IMR-90 (cell line): ENCODE data around the gene ETF1. TPM values are rescaled to one million over a fixed set of nuclear protein-coding genes. Genes with fewer than 3 reads are reported as not detected.

Source experiments
- ATAC-seq: fragments of 200-7000 bp; cut with Tn5 transposase; 2 replicates; pipeline ENCODE4 v1.9.1; 2020; ENCODE audit warnings: low read depth, mild to moderate bottlenecking, moderate library complexity
- BruUV-seq: library from RNA; stranded (reverse); fragments of 400-500 nt; replicated peaks from 2 replicates; lab custom pipeline; 2021; lab: Mats Ljungman, UMichigan
- CTCF ChIA-PET: fragments of 300-600 bp; formaldehyde crosslinking; extraction: SDS; loops from one replicate; lab custom pipeline; 2021; ENCODE audit warnings: antibody characterized with exemption; lab: Yijun Ruan, JAX
- POLR2A ChIA-PET: fragments of 300-600 bp; sonication (Branson Sonifier 250); formaldehyde crosslinking; loops from one replicate; lab custom pipeline; 2022; ENCODE audit warnings: antibody characterized with exemption; ENCODE audit not compliant: unreplicated experiment; lab: Charles Lee
- DNase-seq: peaks from one replicate; pipeline ENCODE4 v3.0.0; 2013
- H2AFZ ChIP-seq: replicated peaks from 2 replicates; pipeline ENCODE3; 2013; ENCODE audit warnings: low read length, mild to moderate bottlenecking; ENCODE audit not compliant: poor library complexity
- H2AK5ac ChIP-seq: 2 replicates; pipeline ENCODE4 v1.6.1; 2013; ENCODE audit warnings: low read depth, low read length, inconsistent platforms
- H2AK9ac ChIP-seq: replicated peaks from 2 replicates; pipeline ENCODE3; 2013; ENCODE audit warnings: mild to moderate bottlenecking, low read depth, low read length, moderate library complexity; ENCODE audit not compliant: poor library complexity
- H2BK120ac ChIP-seq: 2 replicates; pipeline ENCODE4 v1.6.1; 2013; ENCODE audit warnings: low read depth, low read length, inconsistent platforms
- H2BK15ac ChIP-seq: 3 replicates; pipeline ENCODE4 v1.6.1; 2013; ENCODE audit warnings: low read depth, low read length, inconsistent platforms
- H2BK20ac ChIP-seq: 2 replicates; pipeline ENCODE4 v1.6.1; 2013; ENCODE audit warnings: low read depth, mild to moderate bottlenecking, inconsistent platforms, low read length, moderate library complexity
- H2BK5ac ChIP-seq: 2 replicates; pipeline ENCODE4 v1.6.1; 2013; ENCODE audit warnings: mild to moderate bottlenecking, low read depth, low read length, inconsistent platforms; ENCODE audit not compliant: poor library complexity, severe bottlenecking
- H3K14ac ChIP-seq: replicated peaks from 2 replicates; pipeline ENCODE4 v1.6.1; 2013; ENCODE audit warnings: low read depth, low read length, inconsistent platforms
- H3K18ac ChIP-seq: 2 replicates; pipeline ENCODE4 v1.6.1; 2013; ENCODE audit warnings: low read depth, low read length, control low read depth
- H3K23ac ChIP-seq: 2 replicates; pipeline ENCODE4 v1.6.1; 2013; ENCODE audit warnings: low read depth, low read length, inconsistent platforms
- H3K27ac ChIP-seq: 2 replicates; pipeline ENCODE4 v1.5.1; 2013; ENCODE audit warnings: mild to moderate bottlenecking, control low read depth, low read length; ENCODE audit not compliant: insufficient read depth
- H3K27me3 ChIP-seq: 2 replicates; pipeline ENCODE4 v1.6.1; 2013; ENCODE audit warnings: low read length; ENCODE audit not compliant: control insufficient read depth, insufficient read depth
- H3K36me3 ChIP-seq: 2 replicates; pipeline ENCODE4 v1.6.1; 2013; ENCODE audit warnings: low read length, mixed read lengths; ENCODE audit not compliant: control insufficient read depth, insufficient read depth
- H3K4ac ChIP-seq: 2 replicates; pipeline ENCODE4 v1.6.1; 2013; ENCODE audit warnings: low read depth, low read length, inconsistent platforms
- H3K4me1 ChIP-seq: 2 replicates; pipeline ENCODE4 v1.6.1; 2013; ENCODE audit warnings: low read length, mixed read lengths; ENCODE audit not compliant: control insufficient read depth, insufficient read depth
- H3K4me2 ChIP-seq: 2 replicates; pipeline ENCODE4 v1.6.1; 2013; ENCODE audit warnings: low read depth, mild to moderate bottlenecking, control low read depth, low read length, moderate library complexity
- H3K4me3 ChIP-seq: 2 replicates; pipeline ENCODE4 v1.5.1; 2013; ENCODE audit warnings: low read depth, mild to moderate bottlenecking, control low read depth, low read length, moderate library complexity; ENCODE audit not compliant: insufficient read depth
- H3K56ac ChIP-seq: 2 replicates; pipeline ENCODE4 v1.6.1; 2013; ENCODE audit warnings: low read length, inconsistent platforms; ENCODE audit not compliant: insufficient read depth; ENCODE audit errors: extremely low read depth
- H3K79me1 ChIP-seq, 2 experiments: 2 replicates each; pipeline ENCODE4 v1.6.1; 2013; ENCODE audit warnings: low read length in 2 of 2, inconsistent platforms in 1 of 2, low read depth in 1 of 2
- H3K9ac ChIP-seq: 2 replicates; pipeline ENCODE4 v1.6.1; 2013; ENCODE audit warnings: low read depth, low read length, control low read depth
- H3K9me1 ChIP-seq: 2 replicates; pipeline ENCODE4 v1.6.1; 2013; ENCODE audit warnings: low read length, inconsistent platforms; ENCODE audit not compliant: insufficient read depth
- H3K9me3 ChIP-seq: 2 replicates; pipeline ENCODE4 v1.6.1; 2013; ENCODE audit warnings: low read length; ENCODE audit not compliant: control insufficient read depth, insufficient read depth
- H4K20me1 ChIP-seq: 2 replicates; pipeline ENCODE4 v1.6.1; 2013; ENCODE audit warnings: low read length, inconsistent platforms; ENCODE audit not compliant: insufficient read depth
- H4K5ac ChIP-seq: 2 replicates; pipeline ENCODE4 v1.6.1; 2013; ENCODE audit warnings: mild to moderate bottlenecking, low read depth, low read length, control low read depth
- H4K8ac ChIP-seq, 2 experiments: 2 replicates each; pipeline ENCODE4 v1.6.1; 2013; ENCODE audit warnings: low read depth in 2 of 2, low read length in 2 of 2, control low read depth in 1 of 2, inconsistent platforms in 1 of 2
- H4K91ac ChIP-seq: 2 replicates; pipeline ENCODE4 v1.6.1; 2013; ENCODE audit warnings: low read depth, low read length, inconsistent platforms; ENCODE audit not compliant: insufficient read depth
- CHD1 ChIP-seq: IDR thresholded peaks from 2 replicates; pipeline ENCODE4 v1.6.1; 2012; ENCODE audit warnings: low read depth, low read length, improper control_type of control experiment
- FOS ChIP-seq: fragments of 150-350 bp; IDR thresholded peaks from 2 replicates; pipeline ENCODE4 v1.6.1; 2016; ENCODE audit warnings: low read depth, low read length
- MAFK ChIP-seq: IDR thresholded peaks from 2 replicates; pipeline ENCODE4 v1.6.1; 2012; ENCODE audit warnings: low read depth, low read length, improper control_type of control experiment
- MAZ ChIP-seq: IDR thresholded peaks from 2 replicates; pipeline ENCODE4 v1.6.1; 2012; ENCODE audit warnings: low read depth, mild to moderate bottlenecking, low read length, improper control_type of control experiment, moderate library complexity, borderline replicate concordance
- MXI1 ChIP-seq: IDR thresholded peaks from 2 replicates; pipeline ENCODE4 v1.6.1; 2012; ENCODE audit warnings: low read depth, mild to moderate bottlenecking, low read length, moderate library complexity, borderline replicate concordance
- NFE2L2 ChIP-seq: fragments of 150-350 bp; IDR thresholded peaks from 2 replicates; pipeline ENCODE4 v1.6.1; 2016; ENCODE audit warnings: low read depth, mild to moderate bottlenecking, low read length
- POLR2A ChIP-seq: IDR thresholded peaks from 2 replicates; pipeline ENCODE4 v1.6.1; 2012; ENCODE audit warnings: mild to moderate bottlenecking, low read depth, low read length
- RAD21 ChIP-seq: IDR thresholded peaks from 2 replicates; pipeline ENCODE4 v1.6.1; 2012; ENCODE audit warnings: low read length, improper control_type of control experiment
- SMC3 ChIP-seq: fragments of 150-350 bp; IDR thresholded peaks from 2 replicates; pipeline ENCODE4 v1.6.1; 2016; ENCODE audit warnings: low read depth, mild to moderate bottlenecking, antibody characterized with exemption, low read length, moderate library complexity
- WGBS, 2 experiments: methylation state at CpG; one replicate each; pipeline versions ENCODE4 v1.1.5 to v1.1.7; 2013; ENCODE audit warnings: missing lambda C conversion rate in 2 of 2; ENCODE audit not compliant: insufficient read length in 1 of 2; ENCODE audit errors: extremely low coverage in 2 of 2; 5-methylcytosine and 5-hydroxymethylcytosine counted together
- dilution Hi-C: fragments of 300-500 bp; cut with HindIII; formaldehyde crosslinking; loops from one replicate; pipeline ENCODE4 v1.14.3; 2018; ENCODE audit warnings: low sequenced_read_pairs; ENCODE audit not compliant: unreplicated experiment
- in situ Hi-C: fragments of 300-500 bp; cut with MboI; formaldehyde crosslinking; loops from 3 replicates; pipeline ENCODE4 v1.14.3; 2019; ENCODE audit warnings: low sequenced_read_pairs, inconsistent platforms, mixed read lengths
- intact Hi-C: fragments of 100-400 bp; cut with micrococcal nuclease; formaldehyde crosslinking; loops from 2 replicates; pipeline ENCODE4 v1.10.0; 2022
- polyA plus RNA-seq, 3 experiments: library from polyadenylated mRNA; depleted of rRNA; stranded (reverse); fragments of >200 nt; gene quantifications; 2 replicates each; pipeline ENCODE4 v1.2.3, GENCODE V29; 2012; ENCODE audit warnings: low replicate concordance in 1 of 3
- total RNA-seq: library from RNA; depleted of rRNA; stranded (reverse); fragments of >200 nt; gene quantifications from 2 replicates; pipeline ENCODE4 v1.2.3, GENCODE V29; 2012
- TF ChIP-seq, protein P1 (sequence below): conservative IDR thresholded peaks from 2 replicates; pipeline ENCODE4 v1.5.1; 2012; ENCODE audit warnings: mild to moderate bottlenecking, low read depth, low read length, improper control_type of control experiment
- TF ChIP-seq, protein P2 (sequence below): fragments of 150-350 bp; IDR thresholded peaks from 2 replicates; pipeline ENCODE4 v1.6.1; 2017; ENCODE audit warnings: mild to moderate bottlenecking, antibody characterized with exemption, low read length, low read depth

The ETF1 gene
- total and polyA plus RNA-seq, 2 of the 4 experiments (the other 2 are of a cell fraction), result 53.2 to 126 TPM

DNA sequence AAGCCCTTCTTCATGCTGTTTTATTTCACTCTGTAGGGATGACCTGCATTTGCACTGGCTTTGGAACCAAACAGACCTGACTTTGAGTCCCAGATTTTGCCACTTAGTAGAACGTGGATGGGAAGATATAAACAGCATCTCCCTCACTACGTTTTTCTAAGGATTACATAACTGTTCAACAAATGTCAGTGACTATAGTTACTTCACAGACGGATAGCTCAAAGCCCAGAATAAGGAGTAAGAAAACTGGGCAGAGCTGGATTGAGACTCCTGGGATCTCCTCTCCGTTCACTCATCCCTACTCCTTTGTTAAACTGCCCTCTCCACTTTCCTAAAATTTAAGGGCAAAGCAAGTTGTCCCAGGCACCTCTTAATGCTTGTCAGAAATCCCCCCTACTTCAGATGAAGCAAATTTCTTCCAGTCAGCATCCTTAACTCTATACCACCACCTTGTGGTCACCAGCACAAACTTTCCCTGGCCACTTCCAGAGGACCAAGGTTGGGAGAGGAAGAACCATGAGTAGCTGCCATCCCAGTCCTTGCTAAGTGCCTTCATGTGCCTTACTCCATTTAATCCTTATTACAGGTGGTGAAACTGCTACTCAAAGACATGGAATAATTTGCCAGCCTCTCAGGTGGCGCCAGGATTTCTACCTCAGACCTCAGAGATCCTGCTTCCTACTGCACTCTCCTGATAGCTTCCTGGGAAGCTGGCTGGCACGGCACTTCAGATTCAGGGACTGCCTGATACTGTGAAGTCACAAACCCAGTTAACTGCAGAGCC lies 39.4 kb downstream of the ETF1 start:
- intact Hi-C loops, result loop anchor here (1.0 kb wide), 1 partner anchor 53 kb away; no protein-coding TSS in a partner anchor
- H3K27ac ChIP-seq, result no peak overlapping the region
- POLR2A ChIA-PET, result interaction anchor here (1.6 kb wide), 1 partner anchor 25 kb away, joined by 3 read pairs; no protein-coding TSS in a partner anchor

More for the DNA sequence above, 39.4 kb downstream of the ETF1 start:
- CTCF ChIA-PET, result interaction anchor here (0.8 to 2.7 kb wide), 9 partner anchors 11 to 79 kb away, joined by 3 to 10 read pairs (median 3); partner anchors contain the start of genes EGR1 and ETF1
- H3K9me1 ChIP-seq, result no peaks in the 10 kb centered on the region; the same call in 1 of the 2 replicates
- BruUV-seq, result no TSS peak
- no peak overlapping the region for H3K4me3 ChIP-seq
- in situ Hi-C loops (no loop called here), dilution Hi-C loops (no loop called here)
- H4K8ac ChIP-seq, result no peak overlapping the region
- H3K4ac ChIP-seq, result no peak overlapping the region
- no peak overlapping the region for H3K14ac ChIP-seq
- 50% methylated on average over 2 of the region's 6 CpGs; no CpG with 5 or more reads in 1 of the 2 experiments for WGBS, 2 experiments
- peaks cover 11% of the 10 kb centered on the region for H3K36me3 ChIP-seq
- peaks cover 19% of the 10 kb centered on the region for H4K20me1 ChIP-seq
- H2BK120ac ChIP-seq, result no peak overlapping the region
- H3K9ac ChIP-seq, result no peak overlapping the region
- H2AFZ ChIP-seq, result no peak overlapping the region
- no peaks in the 10 kb centered on the region for H3K9me3 ChIP-seq
- ATAC-seq (peak; percentile 77), DNase-seq (peak; percentile 75)
- H2AK5ac ChIP-seq, result no peak overlapping the region
- H3K18ac ChIP-seq, result no peak overlapping the region
- no peak overlapping the region for H2AK9ac ChIP-seq
- no peak overlapping the region for H3K23ac ChIP-seq
- no peak overlapping the region for H4K5ac ChIP-seq
- TF ChIP-seq FOS (no peak), MXI1 (no peak), POLR2A (no peak), RAD21 (peak; percentile 76), MAZ (no peak), NFE2L2 (no peak), CHD1 (no peak), SMC3 (peak; percentile 60), MAFK (peak; percentile 55)
- TF ChIP-seq, protein P1, sequence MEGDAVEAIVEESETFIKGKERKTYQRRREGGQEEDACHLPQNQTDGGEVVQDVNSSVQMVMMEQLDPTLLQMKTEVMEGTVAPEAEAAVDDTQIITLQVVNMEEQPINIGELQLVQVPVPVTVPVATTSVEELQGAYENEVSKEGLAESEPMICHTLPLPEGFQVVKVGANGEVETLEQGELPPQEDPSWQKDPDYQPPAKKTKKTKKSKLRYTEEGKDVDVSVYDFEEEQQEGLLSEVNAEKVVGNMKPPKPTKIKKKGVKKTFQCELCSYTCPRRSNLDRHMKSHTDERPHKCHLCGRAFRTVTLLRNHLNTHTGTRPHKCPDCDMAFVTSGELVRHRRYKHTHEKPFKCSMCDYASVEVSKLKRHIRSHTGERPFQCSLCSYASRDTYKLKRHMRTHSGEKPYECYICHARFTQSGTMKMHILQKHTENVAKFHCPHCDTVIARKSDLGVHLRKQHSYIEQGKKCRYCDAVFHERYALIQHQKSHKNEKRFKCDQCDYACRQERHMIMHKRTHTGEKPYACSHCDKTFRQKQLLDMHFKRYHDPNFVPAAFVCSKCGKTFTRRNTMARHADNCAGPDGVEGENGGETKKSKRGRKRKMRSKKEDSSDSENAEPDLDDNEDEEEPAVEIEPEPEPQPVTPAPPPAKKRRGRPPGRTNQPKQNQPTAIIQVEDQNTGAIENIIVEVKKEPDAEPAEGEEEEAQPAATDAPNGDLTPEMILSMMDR, result peak; percentile 77
- TF ChIP-seq, protein P2, sequence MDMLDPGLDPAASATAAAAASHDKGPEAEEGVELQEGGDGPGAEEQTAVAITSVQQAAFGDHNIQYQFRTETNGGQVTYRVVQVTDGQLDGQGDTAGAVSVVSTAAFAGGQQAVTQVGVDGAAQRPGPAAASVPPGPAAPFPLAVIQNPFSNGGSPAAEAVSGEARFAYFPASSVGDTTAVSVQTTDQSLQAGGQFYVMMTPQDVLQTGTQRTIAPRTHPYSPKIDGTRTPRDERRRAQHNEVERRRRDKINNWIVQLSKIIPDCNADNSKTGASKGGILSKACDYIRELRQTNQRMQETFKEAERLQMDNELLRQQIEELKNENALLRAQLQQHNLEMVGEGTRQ, result no peak
- no peak overlapping the region for H3K4me2 ChIP-seq
- H2BK15ac ChIP-seq, result no peak overlapping the region
- H3K79me1 ChIP-seq, result peaks cover 11 to 26% of the 10 kb centered on the region in 2 experiments; a peak in 3 of 4 replicates
- no peak overlapping the region for H2BK5ac ChIP-seq
- H3K27me3 ChIP-seq, result no peaks in the 10 kb centered on the region
- H3K4me1 ChIP-seq, result peaks cover 8% of the 10 kb centered on the region
- H2BK20ac ChIP-seq, result 0 out of 2 replicates have a peak overlapping the region, but pooled peaks have one; percentile 18
- H3K56ac ChIP-seq, result no peak overlapping the region
- no peak overlapping the region for H4K91ac ChIP-seq
